ENCODE data around the gene HDLBP. TPM values are rescaled to one million over a fixed set of nuclear protein-coding genes. Genes with fewer than 3 reads are reported as not detected.
"Not testable (repeated sequence)": the region's sequence is repeated elsewhere in the genome, so short reads cannot be mapped to it uniquely, and the experiment has no call there.

The HDLBP gene
- total RNA-seq, 2 donors from 2014 or later: 404 to 447 TPM

- Histone ChIP-seq H3K27me3 (replicated peaks; ENCODE audit: insufficient read depth) (no peaks in the 10 kb centered on the region), H3K4me3 (no peak overlapping the region), H3K27ac (no peak overlapping the region), H3K4me1 (ENCODE audit: control insufficient read depth in 1 of 2, low read depth in 2 of 2) (no peaks in the 10 kb centered on the region), H3K9me3 (no peaks in the 10 kb centered on the region), H3K36me3 (no peaks in the 10 kb centered on the region)
- no peak for DNase-seq (ENCODE audit: low spot score)
- no peak for TF ChIP-seq CTCF (IDR thresholded peaks at IDR 0.05)
- ATAC-seq (ENCODE audit: insufficient number of reproducible peaks, low FRiP score, low read depth): no peak
Observed at GRCh38 chr2:241198381-241199279, 116.8 kb downstream of the HDLBP start.

GRCh38 chr2:241197947-241198346 lies 117.5 kb downstream of the HDLBP start:
- H3K4me1 ChIP-seq (ENCODE audit: control insufficient read depth in 1 of 2, low read depth in 2 of 2): no peaks in the 10 kb centered on the region
- no peak overlapping the region for H3K4me3 ChIP-seq
- no peaks in the 10 kb centered on the region for H3K27me3 ChIP-seq (replicated peaks; ENCODE audit: insufficient read depth)
- ATAC-seq (ENCODE audit: insufficient number of reproducible peaks, low FRiP score, low read depth) (no peak), DNase-seq (ENCODE audit: low spot score) (no peak)
- no peaks in the 10 kb centered on the region for H3K36me3 ChIP-seq
- TF ChIP-seq CTCF (IDR thresholded peaks at IDR 0.05): no peak
- no peak overlapping the region for H3K27ac ChIP-seq
- no peaks in the 10 kb centered on the region for H3K9me3 ChIP-seq

- not testable (repeated sequence) for H3K4me3 ChIP-seq; H3K36me3 ChIP-seq; ATAC-seq (ENCODE audit: insufficient number of reproducible peaks, low FRiP score, low read depth); H3K27ac ChIP-seq; H3K27me3 ChIP-seq (replicated peaks; ENCODE audit: insufficient read depth); H3K9me3 ChIP-seq; DNase-seq (ENCODE audit: low spot score); H3K4me1 ChIP-seq (ENCODE audit: control insufficient read depth in 1 of 2, low read depth in 2 of 2)
Observed at GRCh38 chr2:241197246-241197645, 118.2 kb downstream of the HDLBP start.

GRCh38 chr2:241195506-241196130 lies 119.9 kb downstream of the HDLBP start:
- Histone ChIP-seq H3K27me3 (replicated peaks; ENCODE audit: insufficient read depth) (no peaks in the 10 kb centered on the region), H3K4me1 (ENCODE audit: control insufficient read depth in 1 of 2, low read depth in 2 of 2) (no peaks in the 10 kb centered on the region), H3K9me3 (no peaks in the 10 kb centered on the region), H3K27ac (no peak overlapping the region), H3K4me3 (no peak overlapping the region), H3K36me3 (no peaks in the 10 kb centered on the region)
- no peak for TF ChIP-seq CTCF (IDR thresholded peaks at IDR 0.05)
- no peak for ATAC-seq (ENCODE audit: insufficient number of reproducible peaks, low FRiP score, low read depth)
- DNase-seq (ENCODE audit: low spot score): no peak

- Histone ChIP-seq H3K4me1 (ENCODE audit: control insufficient read depth in 1 of 2, low read depth in 2 of 2) (no peaks in the 10 kb centered on the region), H3K27me3 (replicated peaks; ENCODE audit: insufficient read depth) (no peaks in the 10 kb centered on the region), H3K27ac (no peak overlapping the region), H3K9me3 (no peaks in the 10 kb centered on the region), H3K4me3 (no peak overlapping the region), H3K36me3 (no peaks in the 10 kb centered on the region)
- no peak for TF ChIP-seq CTCF (IDR thresholded peaks at IDR 0.05)
- ATAC-seq (ENCODE audit: insufficient number of reproducible peaks, low FRiP score, low read depth) (no peak), DNase-seq (ENCODE audit: low spot score) (no peak)
Observed at GRCh38 chr2:241194811-241195210, 120.7 kb downstream of the HDLBP start.
